ENCODE measurements around the gene MR1. TPM values are rescaled to one million over a fixed set of nuclear protein-coding genes. Genes with fewer than 3 reads are reported as not detected.
A peak's percentile ranks its signal among the peaks of the same experiment; 100 is the strongest.

MR1 gene
- total and polyA plus RNA-seq, 2 of the 13 experiments (the other 11 are each of a cell fraction or from before 2014, with no cell fraction given): 7.7 to 10.4 TPM

GRCh38 chr1:181089676-181090544, 56.1 kb downstream of the MR1 start (continued):
- TF ChIP-seq, protein P1, sequence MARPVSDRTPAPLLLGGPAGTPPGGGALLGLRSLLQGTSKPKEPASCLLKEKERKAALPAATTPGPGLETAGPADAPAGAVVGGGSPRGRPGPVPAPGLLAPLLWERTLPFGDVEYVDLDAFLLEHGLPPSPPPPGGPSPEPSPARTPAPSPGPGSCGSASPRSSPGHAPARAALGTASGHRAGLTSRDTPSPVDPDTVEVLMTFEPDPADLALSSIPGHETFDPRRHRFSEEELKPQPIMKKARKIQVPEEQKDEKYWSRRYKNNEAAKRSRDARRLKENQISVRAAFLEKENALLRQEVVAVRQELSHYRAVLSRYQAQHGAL (CRISPR knock-in tag; IDR thresholded peaks at IDR 0.05; ENCODE audit: not compliant biosample characterization): no peak
- no peak for TF ChIP-seq ZNF3 (CRISPR knock-in tag; IDR thresholded peaks at IDR 0.05)
- TF ChIP-seq ZNF605 (CRISPR knock-in tag; IDR thresholded peaks at IDR 0.05): no peak
- no peak for TF ChIP-seq ZNF230 (CRISPR knock-in tag; IDR thresholded peaks at IDR 0.05)
- TF ChIP-seq KDM6A (CRISPR knock-in tag; IDR thresholded peaks at IDR 0.05; ENCODE audit: low read depth): no peak
- TF ChIP-seq ZNF577 (CRISPR knock-in tag; IDR thresholded peaks at IDR 0.05; ENCODE audit: borderline replicate concordance, low read depth): no peak
- TF ChIP-seq ZNF274 (CRISPR knock-in tag; IDR thresholded peaks at IDR 0.05): no peak
- TF ChIP-seq ZNF850 (CRISPR knock-in tag; conservative IDR thresholded peaks at IDR 0.05): no peak
- no peak for TF ChIP-seq SMAD9 (CRISPR knock-in tag; IDR thresholded peaks at IDR 0.05)
- 0 out of 2 replicates have a peak, but pooled peaks have one; percentile 23 for TF ChIP-seq MYC (CRISPR knock-in tag; IDR thresholded peaks at IDR 0.05; ENCODE audit: borderline replicate concordance)
- TF ChIP-seq, protein P2, sequence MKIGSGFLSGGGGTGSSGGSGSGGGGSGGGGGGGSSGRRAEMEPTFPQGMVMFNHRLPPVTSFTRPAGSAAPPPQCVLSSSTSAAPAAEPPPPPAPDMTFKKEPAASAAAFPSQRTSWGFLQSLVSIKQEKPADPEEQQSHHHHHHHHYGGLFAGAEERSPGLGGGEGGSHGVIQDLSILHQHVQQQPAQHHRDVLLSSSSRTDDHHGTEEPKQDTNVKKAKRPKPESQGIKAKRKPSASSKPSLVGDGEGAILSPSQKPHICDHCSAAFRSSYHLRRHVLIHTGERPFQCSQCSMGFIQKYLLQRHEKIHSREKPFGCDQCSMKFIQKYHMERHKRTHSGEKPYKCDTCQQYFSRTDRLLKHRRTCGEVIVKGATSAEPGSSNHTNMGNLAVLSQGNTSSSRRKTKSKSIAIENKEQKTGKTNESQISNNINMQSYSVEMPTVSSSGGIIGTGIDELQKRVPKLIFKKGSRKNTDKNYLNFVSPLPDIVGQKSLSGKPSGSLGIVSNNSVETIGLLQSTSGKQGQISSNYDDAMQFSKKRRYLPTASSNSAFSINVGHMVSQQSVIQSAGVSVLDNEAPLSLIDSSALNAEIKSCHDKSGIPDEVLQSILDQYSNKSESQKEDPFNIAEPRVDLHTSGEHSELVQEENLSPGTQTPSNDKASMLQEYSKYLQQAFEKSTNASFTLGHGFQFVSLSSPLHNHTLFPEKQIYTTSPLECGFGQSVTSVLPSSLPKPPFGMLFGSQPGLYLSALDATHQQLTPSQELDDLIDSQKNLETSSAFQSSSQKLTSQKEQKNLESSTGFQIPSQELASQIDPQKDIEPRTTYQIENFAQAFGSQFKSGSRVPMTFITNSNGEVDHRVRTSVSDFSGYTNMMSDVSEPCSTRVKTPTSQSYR (CRISPR knock-in tag; IDR thresholded peaks at IDR 0.05; ENCODE audit: borderline replicate concordance): no peak
- no peak for TF ChIP-seq FOXA1 (IDR thresholded peaks at IDR 0.05)
- TF ChIP-seq FOXA1 (CRISPR knock-in tag; IDR thresholded peaks at IDR 0.05): no peak
- no peak for TF ChIP-seq NFIB (CRISPR knock-in tag; IDR thresholded peaks at IDR 0.05; ENCODE audit: borderline replicate concordance)
- TF ChIP-seq ZNF530 (CRISPR knock-in tag; IDR thresholded peaks at IDR 0.05; ENCODE audit: low read depth): no peak
- no peak for TF ChIP-seq NFYB (CRISPR knock-in tag; IDR thresholded peaks at IDR 0.05)
- TF ChIP-seq NFAT5 (CRISPR knock-in tag; IDR thresholded peaks at IDR 0.05): no peak
- TF ChIP-seq RARA (CRISPR knock-in tag; IDR thresholded peaks at IDR 0.05): peak; percentile 26; the same call in 1 of the 2 replicates
- TF ChIP-seq ZNF296 (CRISPR knock-in tag; conservative IDR thresholded peaks at IDR 0.05): no peak
- TF ChIP-seq, protein P3, sequence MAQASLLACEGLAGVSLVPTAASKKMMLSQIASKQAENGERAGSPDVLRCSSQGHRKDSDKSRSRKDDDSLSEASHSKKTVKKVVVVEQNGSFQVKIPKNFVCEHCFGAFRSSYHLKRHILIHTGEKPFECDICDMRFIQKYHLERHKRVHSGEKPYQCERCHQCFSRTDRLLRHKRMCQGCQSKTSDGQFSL (CRISPR knock-in tag; IDR thresholded peaks at IDR 0.05): no peak
- TF ChIP-seq MED1 (CRISPR knock-in tag; IDR thresholded peaks at IDR 0.05): peak; percentile 13; the same call in 1 of the 2 replicates
- TF ChIP-seq TBX3 (IDR thresholded peaks at IDR 0.05; ENCODE audit: borderline replicate concordance): no peak
